GM23338 (cell line): ENCODE results near the gene LILRB1. TPM values are rescaled to one million over a fixed set of nuclear protein-coding genes. Genes with fewer than 3 reads are reported as not detected.

Experiments
- ETS1 ChIP-seq: IDR thresholded peaks from 2 replicates; pipeline ENCODE4 v1.6.1; 2016; ENCODE audit warnings: antibody characterized with exemption
- POLR2AphosphoS5 ChIP-seq: IDR thresholded peaks from 2 replicates; pipeline ENCODE4 v1.6.1; 2016; ENCODE audit warnings: antibody characterized with exemption, low read depth
- REST ChIP-seq: IDR thresholded peaks from one replicate; pipeline ENCODE4 v1.6.1; 2018; ENCODE audit warnings: antibody characterized with exemption; ENCODE audit not compliant: unreplicated experiment
- STAT1 ChIP-seq: IDR thresholded peaks from one replicate; pipeline ENCODE4 v1.6.1; 2016; ENCODE audit warnings: antibody characterized with exemption; ENCODE audit not compliant: unreplicated experiment
- ZNF462 ChIP-seq: fragments of 250-450 bp; sonication (Bioruptor Pico); IDR thresholded peaks from 2 replicates; pipeline ENCODE4 v1.5.0; 2020; ENCODE audit warnings: mild to moderate bottlenecking, moderate library complexity
- polyA plus RNA-seq: library from polyadenylated mRNA; unstranded; fragments of >200 nt; fragmentation: Nextera tagmentation; extraction: Ambion mirVana; gene quantifications from 2 replicates; pipeline ENCODE4 v1.2.1, GENCODE V29; 2016
- total RNA-seq: library from RNA; depleted of rRNA; stranded (reverse); fragments of >200 nt; shearing (Covaris generic); gene quantifications from 2 replicates; pipeline ENCODE4 v1.2.3, GENCODE V29; 2014

LILRB1 gene
- total and polyA plus RNA-seq, 2 experiments from 2014 or later: 0.14 TPM; not detected in 1

- TF ChIP-seq ZNF462 (CRISPR knock-in tag) (no peak), STAT1 (no peak), REST (no peak), ETS1 (no peak), POLR2AphosphoS5 (no peak)
These were observed 38.1 kb downstream of the LILRB1 start (continued) for GRCh38 chr19:54668353-54668752.
